ENCODE measurements around the gene MCC.

DNA sequence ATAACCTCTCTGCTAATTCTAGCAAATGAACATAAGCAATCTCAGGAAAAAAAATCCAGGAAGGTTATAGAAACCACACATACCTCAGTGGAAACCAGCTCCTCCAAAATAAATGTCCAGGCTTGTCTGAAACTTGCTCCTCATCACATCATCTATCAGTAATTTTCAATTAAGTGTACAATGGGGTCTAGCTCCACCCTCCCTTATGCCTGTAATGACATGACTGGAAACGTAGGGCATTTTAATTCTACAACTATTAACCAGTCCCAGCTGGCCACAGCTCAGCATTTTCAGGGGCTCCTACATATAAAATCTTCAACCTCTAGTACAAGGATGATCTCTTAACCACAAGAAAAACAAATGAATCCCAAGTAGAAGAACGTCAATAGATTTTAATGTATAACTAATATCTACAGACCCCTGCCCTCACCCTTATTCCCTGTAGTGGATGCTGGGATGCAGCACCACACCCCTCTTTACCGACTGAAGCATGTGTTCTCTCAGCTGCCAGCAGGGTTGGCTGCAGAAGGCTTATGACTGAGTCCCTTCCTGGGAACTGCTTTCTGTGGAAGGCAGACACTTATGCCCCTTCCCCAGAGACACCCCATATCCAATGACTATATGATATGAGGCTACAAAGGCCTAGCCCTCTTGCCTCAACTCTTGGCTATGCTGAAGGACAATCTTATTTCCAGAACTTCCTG lies 60.2 kb downstream of the MCC start:
- TF ChIP-seq CTCF (conservative IDR thresholded peaks at IDR 0.05; ENCODE audit: low read depth, low read length) (no peak), EZH2 (IDR thresholded peaks at IDR 0.05; ENCODE audit: borderline replicate concordance, low read depth, low read length, poor library complexity, severe bottlenecking) (no peak)

Data from A673 (cell line).